ENCODE data around the gene CTPS1. TPM values are rescaled to one million over a fixed set of nuclear protein-coding genes. Genes with fewer than 3 reads are reported as not detected.
A peak's percentile ranks its signal among the peaks of the same experiment; 100 is the strongest.

Gene CTPS1
- total RNA-seq, 1 donor, result 19.2 TPM

DNA sequence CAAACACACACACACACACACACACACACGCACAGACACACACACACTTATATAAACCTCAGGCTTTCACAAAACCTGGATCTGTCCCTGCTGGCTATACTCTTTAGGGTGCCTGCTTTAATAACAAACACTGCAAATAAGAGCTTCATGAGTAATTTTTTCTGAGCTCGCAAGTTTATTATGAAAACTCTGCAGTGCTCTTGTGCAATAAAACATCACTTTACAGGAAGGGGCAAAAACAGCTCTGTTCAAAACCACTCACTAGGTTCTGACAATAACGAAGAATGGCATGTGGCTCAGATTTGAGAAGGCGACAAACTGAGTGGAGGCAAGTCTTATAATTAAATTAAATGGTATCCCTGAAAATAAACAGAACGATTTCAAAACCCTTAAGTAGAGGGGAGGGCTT, 42.6 kb upstream of the CTPS1 start:
- Histone ChIP-seq H3K36me3 (ENCODE audit: insufficient read depth, low read length) (no peaks in the 10 kb centered on the region), H3K4me3 (ENCODE audit: insufficient read depth, low read length) (no peak overlapping the region), H3K27ac (ENCODE audit: low read depth, low read length) (no peak overlapping the region), H3K79me2 (ENCODE audit: insufficient read depth, low read length) (no peaks in the 10 kb centered on the region), H4K20me1 (ENCODE audit: insufficient read depth, low read length) (no peaks in the 10 kb centered on the region), H3K4me2 (ENCODE audit: insufficient read depth, low read length) (peak overlapping the region; percentile 21), H3K27me3 (ENCODE audit: insufficient read depth, low read length) (no peaks in the 10 kb centered on the region), H2AFZ (ENCODE audit: low read length) (no peak overlapping the region), H3K9me3 (ENCODE audit: low read depth, low read length) (no peaks in the 10 kb centered on the region), H3K4me1 (ENCODE audit: insufficient read depth, low read length) (peaks cover 18% of the 10 kb centered on the region)
- DNase-seq (ENCODE audit: insufficient read length, low spot score, missing footprints), result no peak
- TF ChIP-seq, protein P1, sequence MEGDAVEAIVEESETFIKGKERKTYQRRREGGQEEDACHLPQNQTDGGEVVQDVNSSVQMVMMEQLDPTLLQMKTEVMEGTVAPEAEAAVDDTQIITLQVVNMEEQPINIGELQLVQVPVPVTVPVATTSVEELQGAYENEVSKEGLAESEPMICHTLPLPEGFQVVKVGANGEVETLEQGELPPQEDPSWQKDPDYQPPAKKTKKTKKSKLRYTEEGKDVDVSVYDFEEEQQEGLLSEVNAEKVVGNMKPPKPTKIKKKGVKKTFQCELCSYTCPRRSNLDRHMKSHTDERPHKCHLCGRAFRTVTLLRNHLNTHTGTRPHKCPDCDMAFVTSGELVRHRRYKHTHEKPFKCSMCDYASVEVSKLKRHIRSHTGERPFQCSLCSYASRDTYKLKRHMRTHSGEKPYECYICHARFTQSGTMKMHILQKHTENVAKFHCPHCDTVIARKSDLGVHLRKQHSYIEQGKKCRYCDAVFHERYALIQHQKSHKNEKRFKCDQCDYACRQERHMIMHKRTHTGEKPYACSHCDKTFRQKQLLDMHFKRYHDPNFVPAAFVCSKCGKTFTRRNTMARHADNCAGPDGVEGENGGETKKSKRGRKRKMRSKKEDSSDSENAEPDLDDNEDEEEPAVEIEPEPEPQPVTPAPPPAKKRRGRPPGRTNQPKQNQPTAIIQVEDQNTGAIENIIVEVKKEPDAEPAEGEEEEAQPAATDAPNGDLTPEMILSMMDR (IDR thresholded peaks at IDR 0.05; ENCODE audit: extremely low read depth, low read depth, low read length), result no peak

GRCh38 chr1:40938393-40938792, 41.1 kb upstream of the CTPS1 start:
- H3K27me3 ChIP-seq (ENCODE audit: insufficient read depth, low read length), result no peaks in the 10 kb centered on the region
- no peak overlapping the region for H2AFZ ChIP-seq (ENCODE audit: low read length)
- no peaks in the 10 kb centered on the region for H3K9me3 ChIP-seq (ENCODE audit: low read depth, low read length)
- H3K4me3 ChIP-seq (ENCODE audit: insufficient read depth, low read length), result no peak overlapping the region
- H3K27ac ChIP-seq (ENCODE audit: low read depth, low read length), result no peak overlapping the region
- no peak for DNase-seq (ENCODE audit: insufficient read length, low spot score, missing footprints)
- no peaks in the 10 kb centered on the region for H3K36me3 ChIP-seq (ENCODE audit: insufficient read depth, low read length)
- TF ChIP-seq, protein P1 (IDR thresholded peaks at IDR 0.05; ENCODE audit: extremely low read depth, low read depth, low read length), result no peak
- peaks cover 18% of the 10 kb centered on the region for H3K4me1 ChIP-seq (ENCODE audit: insufficient read depth, low read length)
- no peaks in the 10 kb centered on the region for H4K20me1 ChIP-seq (ENCODE audit: insufficient read depth, low read length)
- no peak overlapping the region for H3K4me2 ChIP-seq (ENCODE audit: insufficient read depth, low read length)
- H3K79me2 ChIP-seq (ENCODE audit: insufficient read depth, low read length), result no peaks in the 10 kb centered on the region

- no peak for DNase-seq (ENCODE audit: insufficient read length, low spot score, missing footprints)
- Histone ChIP-seq H3K27me3 (ENCODE audit: insufficient read depth, low read length) (no peaks in the 10 kb centered on the region), H3K9me3 (ENCODE audit: low read depth, low read length) (no peaks in the 10 kb centered on the region), H3K4me2 (ENCODE audit: insufficient read depth, low read length) (no peak overlapping the region), H3K79me2 (ENCODE audit: insufficient read depth, low read length) (no peaks in the 10 kb centered on the region), H3K36me3 (ENCODE audit: insufficient read depth, low read length) (no peaks in the 10 kb centered on the region), H3K4me3 (ENCODE audit: insufficient read depth, low read length) (no peak overlapping the region), H3K4me1 (ENCODE audit: insufficient read depth, low read length) (peaks cover 24% of the 10 kb centered on the region), H3K27ac (ENCODE audit: low read depth, low read length) (no peak overlapping the region), H4K20me1 (ENCODE audit: insufficient read depth, low read length) (no peaks in the 10 kb centered on the region), H2AFZ (ENCODE audit: low read length) (no peak overlapping the region)
- TF ChIP-seq, protein P1 (IDR thresholded peaks at IDR 0.05; ENCODE audit: extremely low read depth, low read depth, low read length), result no peak
Measured at GRCh38 chr1:40939320-40940059, 40.0 kb upstream of the CTPS1 start.

DNA sequence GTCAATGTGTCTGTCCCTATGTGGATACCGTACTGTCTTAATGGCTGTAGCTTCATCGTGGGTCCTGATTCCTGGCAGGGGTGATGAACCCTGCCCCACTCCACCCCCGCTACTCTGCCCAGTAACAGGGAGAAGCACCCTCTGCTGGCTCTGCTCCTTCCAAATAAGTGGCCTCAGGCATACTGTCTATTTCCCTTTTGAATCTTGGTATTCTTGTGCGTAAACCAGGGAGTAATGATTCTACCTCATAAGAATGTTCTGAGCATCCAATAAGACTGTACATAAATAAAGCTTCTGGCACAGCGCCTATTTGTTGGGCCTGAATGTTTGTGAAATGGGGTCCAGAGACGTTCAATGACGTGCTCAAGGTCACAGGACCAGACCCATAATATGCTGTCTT, 35.2 kb upstream of the CTPS1 start:
- Histone ChIP-seq H2AFZ (ENCODE audit: low read length) (peak overlapping the region; percentile 39), H3K27me3 (ENCODE audit: insufficient read depth, low read length) (no peaks in the 10 kb centered on the region), H3K4me1 (ENCODE audit: insufficient read depth, low read length) (peaks cover 30% of the 10 kb centered on the region), H4K20me1 (ENCODE audit: insufficient read depth, low read length) (no peaks in the 10 kb centered on the region), H3K27ac (ENCODE audit: low read depth, low read length) (peak overlapping the region; percentile 84), H3K4me2 (ENCODE audit: insufficient read depth, low read length) (peak overlapping the region; percentile 53), H3K36me3 (ENCODE audit: insufficient read depth, low read length) (no peaks in the 10 kb centered on the region), H3K79me2 (ENCODE audit: insufficient read depth, low read length) (no peaks in the 10 kb centered on the region), H3K9me3 (ENCODE audit: low read depth, low read length) (no peaks in the 10 kb centered on the region), H3K4me3 (ENCODE audit: insufficient read depth, low read length) (no peak overlapping the region)
- TF ChIP-seq, protein P1 (IDR thresholded peaks at IDR 0.05; ENCODE audit: extremely low read depth, low read depth, low read length), result no peak
- peak; percentile 84 for DNase-seq (ENCODE audit: insufficient read length, low spot score, missing footprints)

Data from osteoblast (primary cell).